Measurements from ENCODE around the gene GATB.

GRCh38 chr4:151717909-151718628 lies 42.7 kb downstream of the GATB start:
- TF ChIP-seq CTCF (IDR thresholded peaks at IDR 0.05) (no peak), EZH2 (IDR thresholded peaks at IDR 0.05; ENCODE audit: borderline replicate concordance, insufficient read depth, low read depth, low read length, poor library complexity, severe bottlenecking) (no peak)
